ENCODE measurements around the gene LHFPL2.
A peak's percentile ranks its signal among the peaks of the same experiment; 100 is the strongest.
"Not testable (repeated sequence)": the region's sequence is repeated elsewhere in the genome, so short reads cannot be mapped to it uniquely, and the experiment has no call there.

LHFPL2 gene

GRCh38 chr5:78690253-78690972 is 41.8 kb upstream of the LHFPL2 start:
- no peak overlapping the region for H2BK120ac ChIP-seq (ENCODE audit: low read depth, low read length)
- peak overlapping the region; percentile 53 for H3K56ac ChIP-seq (ENCODE audit: low read length)
- H2BK15ac ChIP-seq (replicated peaks; ENCODE audit: low read depth), result no peak overlapping the region
- peak overlapping the region; percentile 13 for H3K9ac ChIP-seq (ENCODE audit: low read length)
- no peaks in the 10 kb centered on the region for H3K79me1 ChIP-seq (ENCODE audit: low read length)
- H3K27ac ChIP-seq (ENCODE audit: low read depth, low read length), result peak overlapping the region; percentile 6
- H2BK5ac ChIP-seq (ENCODE audit: low read length), result peak overlapping the region; percentile 31
- peaks cover 6% of the 10 kb centered on the region for H3K4me1 ChIP-seq (ENCODE audit: control insufficient read depth, low read depth, low read length)
- no peaks in the 10 kb centered on the region for H3K79me2 ChIP-seq (ENCODE audit: control insufficient read depth, insufficient read depth, low read length)
- no CpG with 5 or more reads among the region's 4 CpGs for WGBS (ENCODE audit: extremely low coverage, insufficient coverage, low lambda C conversion rate)
- DNase-seq, result no peak
- H3K27me3 ChIP-seq (ENCODE audit: insufficient read depth, low read length, poor library complexity), result no peaks in the 10 kb centered on the region
- no peak overlapping the region for H4K5ac ChIP-seq (ENCODE audit: low read length)
- H4K8ac ChIP-seq (ENCODE audit: low read depth, low read length), result no peak overlapping the region
- no peak overlapping the region for H3K4ac ChIP-seq (ENCODE audit: low read depth, low read length)
- H3K4me3 ChIP-seq (ENCODE audit: low read length), result no peak overlapping the region
- H2AK5ac ChIP-seq (ENCODE audit: low read length), result no peak overlapping the region
- H3K36me3 ChIP-seq (ENCODE audit: control insufficient read depth, insufficient read depth, low read length), result no peaks in the 10 kb centered on the region
- no peak overlapping the region for H3K4me2 ChIP-seq (ENCODE audit: low read length)
- peak overlapping the region; percentile 6 for H3K23ac ChIP-seq (ENCODE audit: low read length)
- H3K18ac ChIP-seq (ENCODE audit: low read length), result peak overlapping the region; percentile 88

GRCh38 chr5:78689540-78690252 is 41.1 kb upstream of the LHFPL2 start:
- H3K4ac ChIP-seq (ENCODE audit: low read depth, low read length), result no peak overlapping the region
- H2AK5ac ChIP-seq (ENCODE audit: low read length), result no peak overlapping the region
- no peak overlapping the region for H3K4me3 ChIP-seq (ENCODE audit: low read length)
- no peak overlapping the region for H3K56ac ChIP-seq (ENCODE audit: low read length)
- no peak overlapping the region for H4K8ac ChIP-seq (ENCODE audit: low read depth, low read length)
- H3K79me2 ChIP-seq (ENCODE audit: control insufficient read depth, insufficient read depth, low read length), result no peaks in the 10 kb centered on the region
- no peak overlapping the region for H4K5ac ChIP-seq (ENCODE audit: low read length)
- H3K36me3 ChIP-seq (ENCODE audit: control insufficient read depth, insufficient read depth, low read length), result no peaks in the 10 kb centered on the region
- no peak overlapping the region for H3K4me2 ChIP-seq (ENCODE audit: low read length)
- no peaks in the 10 kb centered on the region for H3K79me1 ChIP-seq (ENCODE audit: low read length)
- peaks cover 6% of the 10 kb centered on the region for H3K4me1 ChIP-seq (ENCODE audit: control insufficient read depth, low read depth, low read length)
- H3K27ac ChIP-seq (ENCODE audit: low read depth, low read length), result no peak overlapping the region
- no peaks in the 10 kb centered on the region for H3K27me3 ChIP-seq (ENCODE audit: insufficient read depth, low read length, poor library complexity)
- no peak overlapping the region for H3K9ac ChIP-seq (ENCODE audit: low read length)
- DNase-seq, result peak; percentile 48
- WGBS (ENCODE audit: extremely low coverage, insufficient coverage, low lambda C conversion rate), result no CpG with 5 or more reads among the region's 3 CpGs
- H3K18ac ChIP-seq (ENCODE audit: low read length), result no peak overlapping the region
- H3K23ac ChIP-seq (ENCODE audit: low read length), result no peak overlapping the region
- no peak overlapping the region for H2BK5ac ChIP-seq (ENCODE audit: low read length)
- no peak overlapping the region for H2BK120ac ChIP-seq (ENCODE audit: low read depth, low read length)
- no peak overlapping the region for H2BK15ac ChIP-seq (replicated peaks; ENCODE audit: low read depth)

GRCh38 chr5:78687514-78687913 is 38.9 kb upstream of the LHFPL2 start:
- H4K5ac ChIP-seq (ENCODE audit: low read length); H3K9ac ChIP-seq (ENCODE audit: low read length); H3K4me2 ChIP-seq (ENCODE audit: low read length); H3K56ac ChIP-seq (ENCODE audit: low read length); H3K23ac ChIP-seq (ENCODE audit: low read length); H3K27me3 ChIP-seq (ENCODE audit: insufficient read depth, low read length, poor library complexity); DNase-seq; H3K79me2 ChIP-seq (ENCODE audit: control insufficient read depth, insufficient read depth, low read length); H3K27ac ChIP-seq (ENCODE audit: low read depth, low read length); H4K8ac ChIP-seq (ENCODE audit: low read depth, low read length); H2AK5ac ChIP-seq (ENCODE audit: low read length); H2BK5ac ChIP-seq (ENCODE audit: low read length); H2BK15ac ChIP-seq (replicated peaks; ENCODE audit: low read depth); H3K4me3 ChIP-seq (ENCODE audit: low read length); H3K4ac ChIP-seq (ENCODE audit: low read depth, low read length); H3K36me3 ChIP-seq (ENCODE audit: control insufficient read depth, insufficient read depth, low read length); H2BK120ac ChIP-seq (ENCODE audit: low read depth, low read length); H3K4me1 ChIP-seq (ENCODE audit: control insufficient read depth, low read depth, low read length); H3K18ac ChIP-seq (ENCODE audit: low read length); H3K79me1 ChIP-seq (ENCODE audit: low read length): not testable (repeated sequence)
- WGBS (ENCODE audit: extremely low coverage, insufficient coverage, low lambda C conversion rate), result no CpG with 5 or more reads among the region's 4 CpGs

- not testable (repeated sequence) for H3K79me1 ChIP-seq (ENCODE audit: low read length); H3K36me3 ChIP-seq (ENCODE audit: control insufficient read depth, insufficient read depth, low read length); H3K27ac ChIP-seq (ENCODE audit: low read depth, low read length); H3K56ac ChIP-seq (ENCODE audit: low read length); H3K4ac ChIP-seq (ENCODE audit: low read depth, low read length); H2AK5ac ChIP-seq (ENCODE audit: low read length); H3K4me1 ChIP-seq (ENCODE audit: control insufficient read depth, low read depth, low read length); H3K4me2 ChIP-seq (ENCODE audit: low read length); H2BK120ac ChIP-seq (ENCODE audit: low read depth, low read length); H4K5ac ChIP-seq (ENCODE audit: low read length); H3K18ac ChIP-seq (ENCODE audit: low read length); H3K27me3 ChIP-seq (ENCODE audit: insufficient read depth, low read length, poor library complexity); H3K4me3 ChIP-seq (ENCODE audit: low read length); H4K8ac ChIP-seq (ENCODE audit: low read depth, low read length); H3K23ac ChIP-seq (ENCODE audit: low read length); H2BK15ac ChIP-seq (replicated peaks; ENCODE audit: low read depth); DNase-seq; H3K9ac ChIP-seq (ENCODE audit: low read length); H3K79me2 ChIP-seq (ENCODE audit: control insufficient read depth, insufficient read depth, low read length); H2BK5ac ChIP-seq (ENCODE audit: low read length)
- WGBS (ENCODE audit: extremely low coverage, insufficient coverage, low lambda C conversion rate), result no CpG with 5 or more reads among the region's 5 CpGs
Measured at GRCh38 chr5:78683905-78684304, 35.3 kb upstream of the LHFPL2 start.

GRCh38 chr5:78679905-78680304 is 31.3 kb upstream of the LHFPL2 start:
- H2BK5ac ChIP-seq (ENCODE audit: low read length), result no peak overlapping the region
- no peak overlapping the region for H3K23ac ChIP-seq (ENCODE audit: low read length)

More at GRCh38 chr5:78679905-78680304, 31.3 kb upstream of the LHFPL2 start:
- Histone ChIP-seq H3K4ac (ENCODE audit: low read depth, low read length) (no peak overlapping the region), H3K4me3 (ENCODE audit: low read length) (no peak overlapping the region), H3K79me2 (ENCODE audit: control insufficient read depth, insufficient read depth, low read length) (no peaks in the 10 kb centered on the region), H3K4me1 (ENCODE audit: control insufficient read depth, low read depth, low read length) (no peaks in the 10 kb centered on the region), H3K27ac (ENCODE audit: low read depth, low read length) (no peak overlapping the region), H3K4me2 (ENCODE audit: low read length) (no peak overlapping the region), H2BK15ac (replicated peaks; ENCODE audit: low read depth) (no peak overlapping the region), H2BK120ac (ENCODE audit: low read depth, low read length) (no peak overlapping the region), H3K18ac (ENCODE audit: low read length) (no peak overlapping the region), H3K79me1 (ENCODE audit: low read length) (no peaks in the 10 kb centered on the region), H2AK5ac (ENCODE audit: low read length) (no peak overlapping the region), H3K56ac (ENCODE audit: low read length) (no peak overlapping the region), H3K9ac (ENCODE audit: low read length) (no peak overlapping the region), H4K8ac (ENCODE audit: low read depth, low read length) (no peak overlapping the region), H3K36me3 (ENCODE audit: control insufficient read depth, insufficient read depth, low read length) (no peaks in the 10 kb centered on the region), H3K27me3 (ENCODE audit: insufficient read depth, low read length, poor library complexity) (no peaks in the 10 kb centered on the region), H4K5ac (ENCODE audit: low read length) (no peak overlapping the region)
- DNase-seq, result no peak
- 100% methylated on average over 1 of the region's 5 CpGs for WGBS (ENCODE audit: extremely low coverage, insufficient coverage, low lambda C conversion rate)
